ENCODE results near the gene ONECUT2. TPM values are rescaled to one million over a fixed set of nuclear protein-coding genes. Genes with fewer than 3 reads are reported as not detected.

The ONECUT2 gene
- total and polyA plus RNA-seq, 2 experiments from 2014 or later: 0.82 to 1.7 TPM

DNA sequence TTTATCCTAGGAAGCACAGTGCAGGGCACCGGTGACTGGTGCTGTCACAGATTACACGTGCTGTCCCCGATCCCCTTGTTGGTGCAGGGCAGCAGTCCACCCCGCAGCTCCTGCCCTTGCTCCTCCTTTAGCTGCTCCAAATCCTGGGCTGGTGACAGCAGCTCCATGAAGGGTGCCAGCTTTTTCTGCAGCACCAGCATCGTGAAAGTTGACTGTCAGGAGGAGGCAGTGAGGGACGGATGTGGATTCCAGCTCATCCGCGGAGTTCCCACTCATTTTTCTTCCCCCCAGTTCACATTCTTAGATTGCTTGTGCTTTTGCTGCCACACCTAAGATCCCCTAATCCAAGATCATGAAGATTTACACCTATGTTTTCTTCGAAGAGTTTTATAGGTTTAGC, 67.5 kb downstream of the ONECUT2 start:
- peaks cover 1% of the 10 kb centered on the region for H3K27me3 Mint-ChIP-seq (ENCODE audit: insufficient read depth, low read depth, poor library complexity)
- Histone ChIP-seq H3F3A (replicated peaks; ENCODE audit: low read depth) (no peaks in the 10 kb centered on the region), H4K20me1 (replicated peaks; ENCODE audit: insufficient read depth) (no peaks in the 10 kb centered on the region), H2AFZ (no peak overlapping the region), H3K4me1 (ENCODE audit: insufficient read depth) (no peaks in the 10 kb centered on the region), H3K36me3 (ENCODE audit: insufficient read depth) (no peaks in the 10 kb centered on the region), H3K4me3 (no peak overlapping the region), H3K27ac (ENCODE audit: low read depth) (no peak overlapping the region), H3K9me2 (ENCODE audit: insufficient read depth) (peaks cover 4% of the 10 kb centered on the region; the same call in 1 of the 2 replicates), H3K79me2 (replicated peaks; ENCODE audit: insufficient read depth) (no peaks in the 10 kb centered on the region), H3K27me3 (ENCODE audit: insufficient read depth) (no peaks in the 10 kb centered on the region), H3K4me2 (no peak overlapping the region)
- H3K4me1 Mint-ChIP-seq: no peaks in the 10 kb centered on the region
- H3K27ac Mint-ChIP-seq: no peak overlapping the region
- no peaks in the 10 kb centered on the region for H3K9me3 Mint-ChIP-seq
- ATAC-seq (no peak), DNase-seq (ENCODE audit: low spot score) (no peak)
- no peaks in the 10 kb centered on the region for H3K36me3 Mint-ChIP-seq (ENCODE audit: low read depth)
- H3K4me3 Mint-ChIP-seq: no peak overlapping the region
- no peak for TF ChIP-seq POLR2AphosphoS5 (IDR thresholded peaks at IDR 0.05; ENCODE audit: low read depth)
- TF ChIP-seq ZNF331 (CRISPR knock-in tag; IDR thresholded peaks at IDR 0.05; ENCODE audit: low read depth): no peak
- TF ChIP-seq EZH2phosphoT487 (IDR thresholded peaks at IDR 0.05; ENCODE audit: unreplicated experiment): no peak
- TF ChIP-seq, protein P1, sequence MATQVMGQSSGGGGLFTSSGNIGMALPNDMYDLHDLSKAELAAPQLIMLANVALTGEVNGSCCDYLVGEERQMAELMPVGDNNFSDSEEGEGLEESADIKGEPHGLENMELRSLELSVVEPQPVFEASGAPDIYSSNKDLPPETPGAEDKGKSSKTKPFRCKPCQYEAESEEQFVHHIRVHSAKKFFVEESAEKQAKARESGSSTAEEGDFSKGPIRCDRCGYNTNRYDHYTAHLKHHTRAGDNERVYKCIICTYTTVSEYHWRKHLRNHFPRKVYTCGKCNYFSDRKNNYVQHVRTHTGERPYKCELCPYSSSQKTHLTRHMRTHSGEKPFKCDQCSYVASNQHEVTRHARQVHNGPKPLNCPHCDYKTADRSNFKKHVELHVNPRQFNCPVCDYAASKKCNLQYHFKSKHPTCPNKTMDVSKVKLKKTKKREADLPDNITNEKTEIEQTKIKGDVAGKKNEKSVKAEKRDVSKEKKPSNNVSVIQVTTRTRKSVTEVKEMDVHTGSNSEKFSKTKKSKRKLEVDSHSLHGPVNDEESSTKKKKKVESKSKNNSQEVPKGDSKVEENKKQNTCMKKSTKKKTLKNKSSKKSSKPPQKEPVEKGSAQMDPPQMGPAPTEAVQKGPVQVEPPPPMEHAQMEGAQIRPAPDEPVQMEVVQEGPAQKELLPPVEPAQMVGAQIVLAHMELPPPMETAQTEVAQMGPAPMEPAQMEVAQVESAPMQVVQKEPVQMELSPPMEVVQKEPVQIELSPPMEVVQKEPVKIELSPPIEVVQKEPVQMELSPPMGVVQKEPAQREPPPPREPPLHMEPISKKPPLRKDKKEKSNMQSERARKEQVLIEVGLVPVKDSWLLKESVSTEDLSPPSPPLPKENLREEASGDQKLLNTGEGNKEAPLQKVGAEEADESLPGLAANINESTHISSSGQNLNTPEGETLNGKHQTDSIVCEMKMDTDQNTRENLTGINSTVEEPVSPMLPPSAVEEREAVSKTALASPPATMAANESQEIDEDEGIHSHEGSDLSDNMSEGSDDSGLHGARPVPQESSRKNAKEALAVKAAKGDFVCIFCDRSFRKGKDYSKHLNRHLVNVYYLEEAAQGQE (IDR thresholded peaks at IDR 0.05; ENCODE audit: unreplicated experiment): no peak
- no peak for TF ChIP-seq EZH2 (IDR thresholded peaks at IDR 0.05; ENCODE audit: low read depth, unreplicated experiment)
- TF ChIP-seq, protein P2, sequence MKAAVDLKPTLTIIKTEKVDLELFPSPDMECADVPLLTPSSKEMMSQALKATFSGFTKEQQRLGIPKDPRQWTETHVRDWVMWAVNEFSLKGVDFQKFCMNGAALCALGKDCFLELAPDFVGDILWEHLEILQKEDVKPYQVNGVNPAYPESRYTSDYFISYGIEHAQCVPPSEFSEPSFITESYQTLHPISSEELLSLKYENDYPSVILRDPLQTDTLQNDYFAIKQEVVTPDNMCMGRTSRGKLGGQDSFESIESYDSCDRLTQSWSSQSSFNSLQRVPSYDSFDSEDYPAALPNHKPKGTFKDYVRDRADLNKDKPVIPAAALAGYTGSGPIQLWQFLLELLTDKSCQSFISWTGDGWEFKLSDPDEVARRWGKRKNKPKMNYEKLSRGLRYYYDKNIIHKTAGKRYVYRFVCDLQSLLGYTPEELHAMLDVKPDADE (IDR thresholded peaks at IDR 0.05): no peak
- TF ChIP-seq, protein P3, sequence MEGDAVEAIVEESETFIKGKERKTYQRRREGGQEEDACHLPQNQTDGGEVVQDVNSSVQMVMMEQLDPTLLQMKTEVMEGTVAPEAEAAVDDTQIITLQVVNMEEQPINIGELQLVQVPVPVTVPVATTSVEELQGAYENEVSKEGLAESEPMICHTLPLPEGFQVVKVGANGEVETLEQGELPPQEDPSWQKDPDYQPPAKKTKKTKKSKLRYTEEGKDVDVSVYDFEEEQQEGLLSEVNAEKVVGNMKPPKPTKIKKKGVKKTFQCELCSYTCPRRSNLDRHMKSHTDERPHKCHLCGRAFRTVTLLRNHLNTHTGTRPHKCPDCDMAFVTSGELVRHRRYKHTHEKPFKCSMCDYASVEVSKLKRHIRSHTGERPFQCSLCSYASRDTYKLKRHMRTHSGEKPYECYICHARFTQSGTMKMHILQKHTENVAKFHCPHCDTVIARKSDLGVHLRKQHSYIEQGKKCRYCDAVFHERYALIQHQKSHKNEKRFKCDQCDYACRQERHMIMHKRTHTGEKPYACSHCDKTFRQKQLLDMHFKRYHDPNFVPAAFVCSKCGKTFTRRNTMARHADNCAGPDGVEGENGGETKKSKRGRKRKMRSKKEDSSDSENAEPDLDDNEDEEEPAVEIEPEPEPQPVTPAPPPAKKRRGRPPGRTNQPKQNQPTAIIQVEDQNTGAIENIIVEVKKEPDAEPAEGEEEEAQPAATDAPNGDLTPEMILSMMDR (conservative IDR thresholded peaks at IDR 0.05; ENCODE audit: low read depth in 2 of 2): no peak
- no peak for TF ChIP-seq STAT1 (IDR thresholded peaks at IDR 0.05; ENCODE audit: unreplicated experiment)

DNA sequence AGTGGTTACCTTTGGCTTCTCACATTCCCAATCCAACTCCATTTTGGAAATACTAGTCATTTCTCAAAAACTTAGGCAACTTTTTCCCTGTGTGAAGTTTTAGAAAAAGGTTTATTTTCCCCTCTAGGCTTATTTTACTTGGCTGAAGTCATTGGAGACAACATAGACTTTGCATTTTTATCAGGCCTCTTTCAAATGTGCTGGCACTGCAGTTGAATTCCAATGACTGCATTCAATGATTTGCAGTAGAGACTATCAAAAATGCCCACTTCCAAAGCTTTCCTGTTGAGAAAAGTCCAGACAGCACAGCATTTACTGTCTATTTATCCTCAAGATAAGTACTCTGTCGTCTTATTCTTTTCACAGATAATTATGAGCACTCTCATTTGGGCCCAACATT, 70.1 kb downstream of the ONECUT2 start:
- Mint-ChIP-seq H3K4me1 (peaks cover 4% of the 10 kb centered on the region; the same call in 2 of the 3 replicates), H3K4me3 (no peak overlapping the region), H3K36me3 (ENCODE audit: low read depth) (no peaks in the 10 kb centered on the region), H3K27ac (no peak overlapping the region), H3K9me3 (no peaks in the 10 kb centered on the region), H3K27me3 (ENCODE audit: insufficient read depth, low read depth, poor library complexity) (no peaks in the 10 kb centered on the region)
- H2AFZ ChIP-seq: no peak overlapping the region
- H3K79me2 ChIP-seq (replicated peaks; ENCODE audit: insufficient read depth): no peaks in the 10 kb centered on the region
- no peaks in the 10 kb centered on the region for H3K27me3 ChIP-seq (ENCODE audit: insufficient read depth)
- H3K4me1 ChIP-seq (ENCODE audit: insufficient read depth): no peaks in the 10 kb centered on the region
- no peaks in the 10 kb centered on the region for H3K36me3 ChIP-seq (ENCODE audit: insufficient read depth)
- H3F3A ChIP-seq (replicated peaks; ENCODE audit: low read depth): no peaks in the 10 kb centered on the region
- no peaks in the 10 kb centered on the region for H4K20me1 ChIP-seq (replicated peaks; ENCODE audit: insufficient read depth)
- DNase-seq (ENCODE audit: low spot score) (no peak), ATAC-seq (no peak)
- no peak overlapping the region for H3K4me2 ChIP-seq
- H3K9me2 ChIP-seq (ENCODE audit: insufficient read depth): peaks cover 4% of the 10 kb centered on the region; the same call in 1 of the 2 replicates
- H3K27ac ChIP-seq (ENCODE audit: low read depth): no peak overlapping the region
- H3K4me3 ChIP-seq: no peak overlapping the region
- TF ChIP-seq ZNF331 (CRISPR knock-in tag; IDR thresholded peaks at IDR 0.05; ENCODE audit: low read depth) (no peak), CREB1 (CRISPR knock-in tag; IDR thresholded peaks at IDR 0.05; ENCODE audit: low read depth) (no peak), JUNB (IDR thresholded peaks at IDR 0.05; ENCODE audit: unreplicated experiment) (no peak), STAT1 (IDR thresholded peaks at IDR 0.05; ENCODE audit: unreplicated experiment) (no peak), EZH2phosphoT487 (IDR thresholded peaks at IDR 0.05; ENCODE audit: unreplicated experiment) (no peak), POLR2AphosphoS5 (IDR thresholded peaks at IDR 0.05; ENCODE audit: low read depth) (no peak), ZNF114 (CRISPR knock-in tag; IDR thresholded peaks at IDR 0.05) (no peak)
- TF ChIP-seq, protein P2 (IDR thresholded peaks at IDR 0.05): no peak
- TF ChIP-seq, protein P1 (IDR thresholded peaks at IDR 0.05; ENCODE audit: unreplicated experiment): no peak
